HFFc6 (cell line): Measurements from ENCODE around the gene DAZAP2. TPM values are rescaled to one million over a fixed set of nuclear protein-coding genes. Genes with fewer than 3 reads are reported as not detected.

Experiments
- DNase-seq: peaks from one replicate; pipeline ENCODE4 v3.0.0-alpha.2; 2018
- H3K27ac Mint-ChIP-seq: 2 replicates; pipeline ENCODE4 v1.8.0; 2020; ENCODE audit warnings: mild to moderate bottlenecking, mixed read lengths
- H3K27me3 Mint-ChIP-seq: 2 replicates; pipeline ENCODE4 v1.8.0; 2021; ENCODE audit warnings: mild to moderate bottlenecking, moderate library complexity, mixed read lengths; ENCODE audit not compliant: insufficient read depth
- H3K36me3 Mint-ChIP-seq: 2 replicates; pipeline ENCODE4 v1.8.0; 2021; ENCODE audit warnings: low read depth, mixed read lengths
- H3K4me1 Mint-ChIP-seq: 2 replicates; pipeline ENCODE4 v1.8.0; 2020; ENCODE audit warnings: low read depth, mixed read lengths
- H3K4me3 Mint-ChIP-seq: 2 replicates; pipeline ENCODE4 v1.8.0; 2020; ENCODE audit warnings: mild to moderate bottlenecking, moderate library complexity, mixed read lengths
- H3K9me3 Mint-ChIP-seq: 2 replicates; pipeline ENCODE4 v1.8.0; 2020; ENCODE audit warnings: mild to moderate bottlenecking, mixed read lengths
- CTCF ChIP-seq: fragments of 200-600 bp; sonication (generic); IDR thresholded peaks from 2 replicates; pipeline ENCODE4 v1.5.0; 2021; ENCODE audit warnings: antibody characterized with exemption, mild to moderate bottlenecking
- total RNA-seq, 6 experiments: library from RNA; stranded (reverse); fragmentation: NEBNext Ultra II Directional; extraction: Animal tissue kit (Norgen Biotek cat#: 25700); gene quantifications; 2 replicates in 1 of 6; 3 replicates in 5 of 6; pipeline ENCODE4 v1.2.3, GENCODE V29; 2021

DAZAP2 gene
- total RNA-seq, 6 experiments from 2014 or later, result 84.7 to 137 (median 117) TPM

- no peak overlapping the region for H3K27ac Mint-ChIP-seq
- H3K36me3 Mint-ChIP-seq, result 0 out of 2 replicates have a peak, but pooled peaks cover 6% of the 10 kb centered on the region
- no peak for DNase-seq
- no peak for TF ChIP-seq CTCF
- H3K27me3 Mint-ChIP-seq, result peaks cover under 1% of the 10 kb centered on the region
- peaks cover 10% of the 10 kb centered on the region for H3K4me1 Mint-ChIP-seq
- H3K4me3 Mint-ChIP-seq, result no peak overlapping the region
- H3K9me3 Mint-ChIP-seq, result peaks cover 4% of the 10 kb centered on the region; the same call in 1 of the 2 replicates
These were observed 29.4 kb upstream of the DAZAP2 start for GRCh38 chr12:51209259-51209658.

- Mint-ChIP-seq H3K27me3 (peaks cover 2% of the 10 kb centered on the region), H3K9me3 (no peaks in the 10 kb centered on the region)
These were observed 27.8 kb upstream of the DAZAP2 start for GRCh38 chr12:51210690-51211395.

GRCh38 chr12:51214895-51215294, 23.7 kb upstream of the DAZAP2 start:
- Mint-ChIP-seq H3K4me3 (no peak overlapping the region), H3K27me3 (peaks cover 2% of the 10 kb centered on the region), H3K36me3 (0 out of 2 replicates have a peak, but pooled peaks cover 3% of the 10 kb centered on the region), H3K4me1 (peaks cover 26% of the 10 kb centered on the region), H3K27ac (no peak overlapping the region), H3K9me3 (no peaks in the 10 kb centered on the region)
- TF ChIP-seq CTCF, result no peak
- no peak for DNase-seq

More at GRCh38 chr12:51210690-51211395, 27.8 kb upstream of the DAZAP2 start:
- H3K4me1 Mint-ChIP-seq, result peaks cover 4% of the 10 kb centered on the region
- H3K27ac Mint-ChIP-seq, result no peak overlapping the region
- H3K4me3 Mint-ChIP-seq, result no peak overlapping the region
- 0 out of 2 replicates have a peak, but pooled peaks cover 3% of the 10 kb centered on the region for H3K36me3 Mint-ChIP-seq
- no peak for DNase-seq
- no peak for TF ChIP-seq CTCF

GRCh38 chr12:51216642-51217041, 22.0 kb upstream of the DAZAP2 start:
- Mint-ChIP-seq H3K27me3 (peaks cover 4% of the 10 kb centered on the region), H3K36me3 (0 out of 2 replicates have a peak, but pooled peaks cover 3% of the 10 kb centered on the region), H3K9me3 (no peaks in the 10 kb centered on the region), H3K4me3 (peak overlapping the region; percentile 78), H3K4me1 (peaks cover 26% of the 10 kb centered on the region), H3K27ac (peak overlapping the region; percentile 17; the same call in 1 of the 2 replicates)
- no peak for DNase-seq
- no peak for TF ChIP-seq CTCF

GRCh38 chr12:51217133-51217967, 21.3 kb upstream of the DAZAP2 start:
- DNase-seq, result no peak
- TF ChIP-seq CTCF, result peak; percentile 50; the same call in 1 of the 2 replicates
- Mint-ChIP-seq H3K36me3 (0 out of 2 replicates have a peak, but pooled peaks cover 3% of the 10 kb centered on the region), H3K9me3 (no peaks in the 10 kb centered on the region), H3K27me3 (peaks cover 4% of the 10 kb centered on the region), H3K4me1 (peaks cover 26% of the 10 kb centered on the region), H3K4me3 (peak overlapping the region; percentile 90), H3K27ac (peak overlapping the region; percentile 95)
